Uterus (tissue), 4 donors: ENCODE measurements around the gene PYGO2. TPM values are rescaled to one million over a fixed set of nuclear protein-coding genes. Genes with fewer than 3 reads are reported as not detected.
"Not testable (repeated sequence)": the region's sequence is repeated elsewhere in the genome, so short reads cannot be mapped to it uniquely, and the experiment has no call there.

Experiments
- DNase-seq, 2 donors: peaks; one replicate each; pipeline ENCODE4 v3.0.0-alpha.2; 2019 to 2020
- H3K27ac ChIP-seq, 2 donors: fragments of 200-600 bp; sonication (generic); 1 replicate in 1 of 2; 2 replicates in 1 of 2; pipeline ENCODE4 v1.5.1; 2016 to 2018
- H3K27me3 ChIP-seq, 2 donors: fragments of 200-600 bp; sonication (generic); one replicate each; pipeline ENCODE4 v1.5.1; 2018 to 2019; ENCODE audit warnings: control low read depth in 1 of 2
- H3K36me3 ChIP-seq, 2 donors: fragments of 200-600 bp; sonication (generic); one replicate each; pipeline ENCODE4 v1.5.1; 2019; ENCODE audit warnings: control low read depth in 1 of 2
- H3K4me1 ChIP-seq, 2 donors: fragments of 200-600 bp; sonication (generic); one replicate each; pipeline ENCODE4 v1.5.1; 2018 to 2019; ENCODE audit warnings: control low read depth in 1 of 2
- H3K4me3 ChIP-seq, 2 donors: fragments of 200-600 bp; sonication (generic); 1 replicate in 1 of 2; 2 replicates in 1 of 2; pipeline ENCODE4 v1.5.1; 2018 to 2019; ENCODE audit warnings: mild to moderate bottlenecking in 1 of 2
- H3K9me3 ChIP-seq, 2 donors: fragments of 200-600 bp; sonication (generic); one replicate each; pipeline ENCODE4 v1.5.1; 2019; ENCODE audit warnings: control low read depth in 1 of 2
- CTCF ChIP-seq, 4 experiments: fragments of 200-600 bp in 2 of 4; fragments of 450-650 bp in 2 of 4; sonication (generic) in 2 of 4; IDR thresholded peaks; one replicate each; pipeline ENCODE4 v1.5.1; 2016 to 2019; ENCODE audit warnings: antibody characterized with exemption in 4 of 4, mild to moderate bottlenecking in 2 of 4, moderate library complexity in 1 of 4
- POLR2A ChIP-seq, 2 donors: fragments of 450-650 bp; IDR thresholded peaks; one replicate each; pipeline ENCODE4 v1.6.1; 2016; ENCODE audit warnings: antibody characterized with exemption in 2 of 2, mild to moderate bottlenecking in 1 of 2, moderate library complexity in 1 of 2
- intact Hi-C: fragments of 100-400 bp; cut with DNase I; formaldehyde crosslinking; loops from one replicate; pipeline ENCODE4 v1.15.1; 2023; ENCODE audit warnings: low total_unique reads
- microRNA-seq: library from miRNA; unstranded; fragments of <30 nt; microRNA quantifications from one replicate; pipeline ENCODE4, GENCODE V29; 2016; ENCODE audit warnings: borderline microRNAs expressed, borderline replicate concordance
- small RNA-seq: library from RNA; depleted of rRNA; stranded (forward); fragments of <200 nt; gene quantifications from one replicate; pipeline ENCODE3, GENCODE V24; 2016
- total RNA-seq, 4 donors: library from RNA; depleted of rRNA in 3 of 4; stranded (reverse); fragments of >200 nt in 3 of 4; gene quantifications; one replicate each; pipeline versions ENCODE4 v1.1.0 to v1.2.4, GENCODE V29; 2014 to 2023
- donor health status: DM: yes; HTN: yes; CAD: no.

Gene PYGO2
- total RNA-seq, 4 donors from 2014 or later: 10.0 to 36.4 (median 15.9) TPM

GRCh38 chr1:154910851-154911250, 50.7 kb downstream of the PYGO2 start:
- DNase-seq: no peak

DNA sequence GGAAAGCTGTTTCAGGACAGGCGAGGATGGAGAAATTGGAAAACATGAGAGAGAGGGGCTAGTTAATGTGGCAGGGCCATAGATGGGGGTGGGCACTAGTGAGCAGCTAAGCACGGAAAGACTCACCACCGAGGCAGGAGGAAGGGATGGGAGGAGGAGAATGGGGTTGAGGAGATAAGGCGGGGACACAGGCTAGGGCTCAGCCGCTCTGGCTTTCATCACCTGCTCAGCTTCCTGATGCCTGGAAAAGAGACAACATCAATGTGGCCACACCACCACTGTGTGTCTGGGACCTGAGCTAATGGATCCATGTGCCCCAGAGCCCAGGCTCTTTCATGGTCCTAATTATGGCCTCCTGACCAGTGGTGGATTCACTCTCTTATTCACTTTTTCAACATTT, 52.6 kb downstream of the PYGO2 start:
- intact Hi-C loops: no loop called here

More at GRCh38 chr1:154910851-154911250, 50.7 kb downstream of the PYGO2 start:
- Histone ChIP-seq H3K4me1 (no peaks in the 10 kb centered on the region), H3K9me3 (no peaks in the 10 kb centered on the region), H3K36me3 (no peaks in the 10 kb centered on the region), H3K4me3 (no peak overlapping the region), H3K27me3 (no peaks in the 10 kb centered on the region), H3K27ac (no peak overlapping the region)
- TF ChIP-seq CTCF (IDR thresholded peaks at IDR 0.05): no peak
- TF ChIP-seq POLR2A (IDR thresholded peaks at IDR 0.05): no peak
- intact Hi-C loops: no loop called here

GRCh38 chr1:154908129-154908528, 53.5 kb downstream of the PYGO2 start:
- H3K4me3 ChIP-seq, H3K27ac ChIP-seq, DNase-seq, H3K36me3 ChIP-seq, intact Hi-C loops, H3K27me3 ChIP-seq, H3K4me1 ChIP-seq, H3K9me3 ChIP-seq: not testable (repeated sequence)

More for the DNA sequence above, 52.6 kb downstream of the PYGO2 start:
- Histone ChIP-seq H3K27me3 (no peaks in the 10 kb centered on the region), H3K4me3 (no peak overlapping the region), H3K27ac (no peak overlapping the region), H3K9me3 (no peaks in the 10 kb centered on the region), H3K36me3 (no peaks in the 10 kb centered on the region), H3K4me1 (no peaks in the 10 kb centered on the region)
- TF ChIP-seq CTCF (IDR thresholded peaks at IDR 0.05) (no peak), POLR2A (IDR thresholded peaks at IDR 0.05) (no peak)
- no peak for DNase-seq

Small RNA genes lying within 50 kb of the gene (microRNA-seq; reads per million reads assigned to microRNA genes)
- gene MIR4258: not detected

Small RNA genes lying within 50 kb of the gene (small RNA-seq; reads per million reads assigned to genes)
- gene MIR4258: not detected
- gene RF00017: not detected

Other genes starting within 250 kb of the PYGO2 start
- gene KCNN3, start 91.5 kb downstream of the PYGO2 start, total RNA-seq: 10 to 100 TPM in 3 of 4 donors, 1 to 10 TPM in 1; 7.1 to 35.5 (median 12.1) TPM
- gene PMVK, start 25.1 kb downstream of the PYGO2 start, total RNA-seq: 10 to 100 TPM in 1 of 4 donors, 1 to 10 TPM in 3; 2.6 to 21.2 (median 6.4) TPM
- 100 to 1,000 TPM in 1 of 4 donors, 10 to 100 TPM in 3; 34.4 to 151 (median 88.6) TPM for gene PBXIP1, start 5.7 kb downstream of the PYGO2 start, total RNA-seq
- 100 to 1,000 TPM in 2 of 4 donors, 10 to 100 TPM in 2; 93.5 to 149 (median 101) TPM for gene SHC1, start 9.0 kb upstream of the PYGO2 start, total RNA-seq
- gene CKS1B, start 12.9 kb upstream of the PYGO2 start, total RNA-seq: 10 to 100 TPM; 14.1 to 52.7 (median 22.8) TPM
- gene FLAD1, start 21.6 kb upstream of the PYGO2 start, total RNA-seq: 10 to 100 TPM; 12.6 to 33.8 (median 20.7) TPM
- under 1 TPM in 1 of 4 donors, not detected in 3; 0.83 TPM for gene LENEP, start 31.8 kb upstream of the PYGO2 start, total RNA-seq
- gene ZBTB7B, start 41.0 kb upstream of the PYGO2 start, total RNA-seq: 10 to 100 TPM in 2 of 4 donors, 1 to 10 TPM in 2; 3.8 to 53.4 (median 11.9) TPM
- gene DCST2, start 72.0 kb upstream of the PYGO2 start, total RNA-seq: 1 to 10 TPM in 1 of 4 donors, under 1 TPM in 1, not detected in 2; 0.07 to 1.6 TPM
- 1 to 10 TPM in 2 of 4 donors, not detected in 2; 1.1 to 3.5 TPM for gene DCST1, start 72.0 kb upstream of the PYGO2 start, total RNA-seq
- gene ADAM15, start 89.5 kb upstream of the PYGO2 start, total RNA-seq: 100 to 1,000 TPM in 3 of 4 donors, 10 to 100 TPM in 1; 58.6 to 270 (median 153) TPM
- gene EFNA4, start 102.0 kb upstream of the PYGO2 start, total RNA-seq: 1 to 10 TPM in 2 of 4 donors, not detected in 2; 8.0 to 8.4 TPM
- gene EFNA3, start 117.1 kb upstream of the PYGO2 start, total RNA-seq: 1 to 10 TPM in 3 of 4 donors, not detected in 1; 3.2 to 7.6 (median 3.3) TPM
- gene EFNA1, start 166.1 kb upstream of the PYGO2 start, total RNA-seq: 10 to 100 TPM; 22.3 to 58.5 (median 36.5) TPM
- 10 to 100 TPM in 3 of 4 donors, under 1 TPM in 1; 0.26 to 24.0 (median 21.8) TPM for gene SLC50A1, start 174.1 kb upstream of the PYGO2 start, total RNA-seq
- 10 to 100 TPM; 36.1 to 94.4 (median 85.4) TPM for gene DPM3, start 178.7 kb upstream of the PYGO2 start, total RNA-seq
- gene KRTCAP2, start 211.5 kb upstream of the PYGO2 start, total RNA-seq: 100 to 1,000 TPM in 1 of 4 donors, 10 to 100 TPM in 2, 1 to 10 TPM in 1; 1.5 to 200 (median 62.5) TPM
- 1 to 10 TPM in 3 of 4 donors, under 1 TPM in 1; 0.26 to 4.6 (median 2.5) TPM for gene TRIM46, start 212.1 kb upstream of the PYGO2 start, total RNA-seq
- gene THBS3, start 246.1 kb upstream of the PYGO2 start, total RNA-seq: 100 to 1,000 TPM in 1 of 4 donors, 10 to 100 TPM in 3; 11.8 to 101 (median 38.3) TPM
- 10 to 100 TPM in 3 of 4 donors, 1 to 10 TPM in 1; 9.7 to 62.4 (median 26.0) TPM for gene MTX1, start 246.9 kb upstream of the PYGO2 start, total RNA-seq